SK-N-DZ (cell line): ENCODE data around the gene AUTS2.
A peak's percentile ranks its signal among the peaks of the same experiment; 100 is the strongest.
"Not testable (repeated sequence)": the region's sequence is repeated elsewhere in the genome, so short reads cannot be mapped to it uniquely, and the experiment has no call there.

ENCODE experiments used
- DNase-seq: peaks from one replicate; pipeline ENCODE4 v3.0.0-alpha.2; 2015; ENCODE audit warnings: low spot score

Gene AUTS2

DNA sequence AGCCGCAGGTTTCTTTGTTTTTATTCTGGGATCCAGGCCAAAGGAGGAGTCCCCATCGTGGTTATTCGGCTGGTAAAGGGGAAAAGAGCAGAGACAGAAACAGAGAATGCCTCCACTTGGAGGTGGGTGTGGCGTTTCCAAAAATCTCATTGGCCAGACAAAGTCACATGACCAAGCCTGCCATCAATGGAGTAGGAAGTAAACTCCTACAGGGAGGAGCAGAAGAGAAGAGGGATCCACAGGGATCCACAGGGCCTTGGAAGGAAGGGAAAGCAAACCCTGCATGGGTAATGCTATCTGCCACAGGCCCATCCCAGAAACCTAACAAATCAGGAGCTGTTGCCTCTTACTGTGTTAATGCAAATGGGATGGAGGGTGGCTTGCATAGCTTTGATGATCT, 1107.9 kb downstream of the AUTS2 start:
- DNase-seq, result no peak

DNA sequence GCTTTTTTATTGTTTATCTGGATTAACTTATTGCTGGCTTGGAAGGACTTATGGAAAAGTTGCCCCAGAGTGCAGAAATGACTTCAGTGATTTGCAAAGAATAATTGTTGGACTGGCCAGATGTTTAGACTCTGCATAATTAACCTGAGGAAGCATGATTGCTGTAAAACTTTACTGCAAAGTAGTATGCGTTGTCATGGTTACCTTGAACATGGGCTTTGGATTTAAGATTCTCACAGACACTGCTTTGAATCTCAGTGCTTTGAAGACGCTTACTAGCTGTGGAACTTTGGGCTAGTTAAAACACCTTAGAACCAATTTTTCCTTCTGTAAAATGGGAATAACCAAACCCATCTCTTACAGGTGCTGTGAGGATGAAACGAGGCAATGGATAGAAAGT, 1108.4 kb downstream of the AUTS2 start:
- no peak for DNase-seq

DNA sequence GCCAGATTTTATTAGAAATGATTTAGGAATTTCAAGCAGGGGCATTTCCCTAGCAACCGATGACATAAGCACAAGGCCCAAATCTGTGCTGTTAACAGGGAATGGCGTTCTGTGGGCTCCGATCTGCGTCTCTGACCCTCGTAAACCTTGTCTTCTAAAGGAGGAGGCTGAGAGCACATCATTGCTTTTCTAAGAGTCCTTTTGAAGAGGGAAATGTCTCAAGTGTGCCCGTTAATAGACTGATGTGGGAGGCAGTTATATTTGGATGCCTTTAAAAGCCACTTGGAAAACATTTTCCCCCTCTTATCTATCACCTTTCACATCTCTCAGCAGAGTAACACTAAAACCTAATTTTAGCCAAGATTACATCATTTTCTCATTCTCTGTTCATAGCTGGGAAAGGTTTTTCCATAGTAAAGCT, 1109.6 kb downstream of the AUTS2 start:
- no peak for DNase-seq

- no peak for DNase-seq
These were observed 1111.8 kb downstream of the AUTS2 start for GRCh38 chr7:70710011-70710480.

- no peak for DNase-seq
These were observed 1112.4 kb downstream of the AUTS2 start for GRCh38 chr7:70710651-70711050.

DNA sequence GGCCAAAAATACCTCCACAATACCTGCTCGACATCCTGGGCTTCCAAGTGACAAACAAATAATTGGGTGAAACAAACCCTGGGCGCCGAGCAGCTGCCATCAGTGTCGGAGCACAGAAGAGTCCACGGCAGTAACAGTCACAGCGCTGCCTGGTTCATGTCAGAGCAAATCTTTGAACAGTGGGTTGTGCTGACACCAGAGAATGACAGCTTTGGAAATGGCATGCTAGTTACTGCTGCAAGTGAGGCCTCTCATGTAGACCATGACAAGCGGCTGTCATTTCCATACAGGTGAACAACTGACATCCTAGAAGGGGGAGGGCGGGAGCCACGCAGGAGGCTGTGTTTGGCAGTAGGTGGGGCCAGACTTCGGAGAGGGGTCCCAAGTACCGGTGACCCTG, 1113.2 kb downstream of the AUTS2 start:
- peak; percentile 45 for DNase-seq

- no peak for DNase-seq
These were observed 1114.7 kb downstream of the AUTS2 start for GRCh38 chr7:70712942-70713341.

- no peak for DNase-seq
These were observed 1116.3 kb downstream of the AUTS2 start for GRCh38 chr7:70714506-70715038.

- no peak for DNase-seq
These were observed 1119.5 kb downstream of the AUTS2 start for GRCh38 chr7:70717553-70718329.

GRCh38 chr7:70719125-70719524, 1120.8 kb downstream of the AUTS2 start:
- DNase-seq, result no peak

- DNase-seq, result no peak
These were observed 1122.1 kb downstream of the AUTS2 start for GRCh38 chr7:70720191-70720873.

GRCh38 chr7:70721500-70721899, 1123.2 kb downstream of the AUTS2 start:
- DNase-seq, result no peak

DNA sequence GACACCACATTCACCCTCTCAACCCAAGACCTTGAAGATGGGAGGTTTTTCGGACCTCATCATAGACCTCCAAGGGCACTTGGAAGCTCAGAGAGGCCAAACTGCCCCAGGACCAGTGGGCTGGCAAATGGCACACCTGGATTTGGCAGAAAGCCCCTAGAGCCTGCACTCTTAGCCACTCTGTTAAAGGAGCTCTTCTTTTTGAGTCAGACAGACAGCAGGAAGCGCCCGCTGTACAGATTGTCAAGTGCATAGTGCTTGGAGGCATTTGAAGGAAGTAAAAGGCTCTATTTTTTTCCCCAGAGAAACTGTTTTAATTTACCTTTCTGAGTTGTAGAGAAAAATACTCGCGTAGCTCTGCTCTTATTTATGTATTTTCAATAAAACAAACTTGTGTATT, 1125.1 kb downstream of the AUTS2 start:
- DNase-seq, result no peak

DNA sequence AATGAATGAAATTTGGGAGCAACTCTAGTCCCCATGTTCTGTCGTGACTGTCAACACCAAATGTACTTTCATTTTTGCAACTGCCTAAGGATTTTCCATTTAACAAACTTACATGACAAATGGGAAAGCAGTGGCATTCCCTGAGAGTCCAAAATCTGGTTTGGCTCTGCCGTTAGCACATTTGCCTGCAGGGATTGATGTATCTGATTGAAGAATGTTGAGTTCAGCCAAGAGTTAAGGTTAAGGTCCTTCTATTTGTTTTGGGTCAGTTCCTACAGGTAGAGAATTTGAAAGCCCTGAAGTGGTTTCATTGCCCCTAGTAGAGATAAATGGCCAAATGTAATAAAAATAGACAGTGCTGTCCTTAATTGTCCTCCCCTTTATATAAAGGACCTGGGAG, 1127.2 kb downstream of the AUTS2 start:
- DNase-seq, result no peak

GRCh38 chr7:70726294-70726693, 1128.0 kb downstream of the AUTS2 start:
- DNase-seq, result no peak

GRCh38 chr7:70726951-70727378, 1128.7 kb downstream of the AUTS2 start:
- no peak for DNase-seq

DNA sequence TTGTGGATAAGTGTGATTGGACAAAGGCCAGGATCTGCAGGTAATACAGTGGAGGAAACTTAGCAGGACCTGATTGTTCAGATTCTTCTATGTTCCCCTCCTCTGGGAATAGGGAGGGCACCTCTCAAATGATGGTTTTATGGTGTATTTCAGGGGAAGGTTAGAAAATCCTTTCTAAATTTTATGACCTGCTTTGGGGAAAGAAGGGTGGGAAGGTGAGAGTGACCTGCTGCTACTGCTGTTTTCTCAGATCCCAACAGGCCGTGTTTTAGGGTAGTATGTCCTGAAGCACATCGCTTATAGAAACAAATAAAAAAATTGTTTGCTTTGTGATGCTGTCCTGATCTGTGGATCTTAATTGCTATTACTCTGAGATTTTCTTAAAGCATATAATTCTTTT, 1129.6 kb downstream of the AUTS2 start:
- DNase-seq, result no peak

DNA sequence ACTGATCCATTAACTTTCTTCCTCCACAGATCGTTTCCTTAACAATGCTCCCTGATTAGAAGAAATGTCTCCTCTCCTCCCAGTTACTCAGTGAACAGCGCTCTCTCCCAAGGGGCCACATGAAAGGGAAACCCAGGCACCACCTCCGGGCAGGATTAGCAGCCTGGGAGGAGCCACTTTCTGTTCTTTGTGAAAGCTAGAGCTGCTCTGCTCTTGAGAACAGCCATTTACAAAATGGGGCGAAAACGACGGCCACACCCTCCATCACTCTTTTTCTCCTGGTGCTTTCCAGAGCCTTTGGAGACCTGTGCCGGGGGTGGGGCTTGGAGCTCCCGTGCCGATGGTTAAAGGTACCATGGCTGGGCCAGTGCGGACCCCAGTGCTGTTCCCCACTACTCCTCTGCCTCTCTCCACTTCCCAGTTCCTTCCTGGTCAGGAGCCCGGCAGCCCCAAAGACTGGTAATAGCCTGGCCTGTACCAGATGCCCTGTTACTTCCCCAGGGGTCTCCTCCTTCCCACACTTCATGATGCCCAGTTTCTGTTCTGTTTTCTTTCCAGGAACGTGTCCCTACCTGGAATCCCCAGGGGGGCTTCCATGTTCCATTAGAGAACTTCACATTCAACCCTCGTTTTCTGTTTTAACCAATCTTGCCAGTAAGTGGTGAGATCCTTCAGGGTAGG, 1130.7 kb downstream of the AUTS2 start:
- DNase-seq, result no peak

GRCh38 chr7:70729553-70730157, 1131.4 kb downstream of the AUTS2 start:
- not testable (repeated sequence) for DNase-seq

GRCh38 chr7:70730451-70731110, 1132.3 kb downstream of the AUTS2 start:
- DNase-seq, result no peak

DNA sequence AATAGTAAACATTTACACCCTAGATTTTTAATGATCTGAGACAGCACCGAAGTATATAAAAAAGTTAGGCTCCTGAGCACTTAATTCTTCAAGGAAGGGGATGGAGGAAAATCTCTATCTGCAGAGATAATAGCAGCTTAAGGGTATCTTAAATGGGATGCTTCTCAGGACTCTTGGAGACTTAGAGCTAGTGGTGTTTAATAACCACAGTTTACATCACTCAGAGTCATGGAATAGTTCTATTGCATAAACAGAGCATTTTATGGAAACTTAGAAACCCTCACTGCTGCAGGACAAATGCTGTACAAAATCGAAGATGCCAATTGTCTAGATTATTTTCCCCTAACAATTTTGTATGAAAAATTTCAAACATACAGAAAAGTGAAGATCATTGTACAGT, 1134.8 kb downstream of the AUTS2 start:
- no peak for DNase-seq
